Ascending aorta (tissue), 2 donors: ENCODE measurements around the gene HMCN2. TPM values are rescaled to one million over a fixed set of nuclear protein-coding genes. Genes with fewer than 3 reads are reported as not detected.

Experiments used
- DNase-seq, 2 donors: peaks; one replicate each; pipeline ENCODE4 v3.0.0-alpha.2; 2019; ENCODE audit warnings: low spot score in 2 of 2
- H3K27ac ChIP-seq, 2 donors: fragments of 200-600 bp; sonication (generic); one replicate each; pipeline ENCODE4 v1.5.1; 2016 to 2017; ENCODE audit warnings: mild to moderate bottlenecking in 1 of 2
- H3K27me3 ChIP-seq: fragments of 200-600 bp; sonication (generic); one replicate; pipeline ENCODE4 v1.5.1; 2017
- H3K36me3 ChIP-seq, 2 donors: fragments of 200-600 bp; sonication (generic); one replicate each; pipeline ENCODE4 v1.5.1; 2016
- H3K4me1 ChIP-seq, 2 donors: fragments of 200-600 bp; sonication (generic); one replicate each; pipeline ENCODE4 v1.5.1; 2016 to 2017; ENCODE audit warnings: mild to moderate bottlenecking in 1 of 2
- H3K4me3 ChIP-seq, 2 donors: fragments of 200-600 bp; sonication (generic); one replicate each; pipeline ENCODE4 v1.5.1; 2016 to 2017; ENCODE audit warnings: mild to moderate bottlenecking in 1 of 2
- H3K9me3 ChIP-seq, 2 donors: fragments of 200-600 bp; sonication (generic); one replicate each; pipeline ENCODE4 v1.5.1; 2016
- intact Hi-C: fragments of 100-400 bp; cut with DNase I; formaldehyde crosslinking; loops from one replicate; pipeline ENCODE4 v1.15.1; 2023
- total RNA-seq: library from RNA; depleted of rRNA; stranded (reverse); fragments of >200 nt; gene quantifications from one replicate; pipeline ENCODE4 v1.1.0, GENCODE V29; 2016
- TF ChIP-seq, protein P1 (sequence below), 3 experiments: fragments of 200-600 bp in 2 of 3; fragments of 450-650 bp in 1 of 3; sonication (generic) in 2 of 3; IDR thresholded peaks; one replicate each; pipeline ENCODE4 v1.5.1; 2016 to 2019; ENCODE audit warnings: antibody characterized with exemption in 3 of 3, mild to moderate bottlenecking in 1 of 3, moderate library complexity in 1 of 3

The HMCN2 gene
- total RNA-seq, 1 donor from 2014 or later, result 7.5 TPM

GRCh38 chr9:130341128-130341527 lies 75.6 kb downstream of the HMCN2 start:
- H3K27me3 ChIP-seq, result no peaks in the 10 kb centered on the region
- no peak overlapping the region for H3K27ac ChIP-seq
- H3K9me3 ChIP-seq, result no peaks in the 10 kb centered on the region
- no peak overlapping the region for H3K4me3 ChIP-seq
- no peaks in the 10 kb centered on the region for H3K36me3 ChIP-seq
- intact Hi-C loops, result loop anchor here (5.0 kb wide), 1 partner anchor 234 kb away; no protein-coding TSS in a partner anchor
- no peak for DNase-seq
- TF ChIP-seq, protein P1, sequence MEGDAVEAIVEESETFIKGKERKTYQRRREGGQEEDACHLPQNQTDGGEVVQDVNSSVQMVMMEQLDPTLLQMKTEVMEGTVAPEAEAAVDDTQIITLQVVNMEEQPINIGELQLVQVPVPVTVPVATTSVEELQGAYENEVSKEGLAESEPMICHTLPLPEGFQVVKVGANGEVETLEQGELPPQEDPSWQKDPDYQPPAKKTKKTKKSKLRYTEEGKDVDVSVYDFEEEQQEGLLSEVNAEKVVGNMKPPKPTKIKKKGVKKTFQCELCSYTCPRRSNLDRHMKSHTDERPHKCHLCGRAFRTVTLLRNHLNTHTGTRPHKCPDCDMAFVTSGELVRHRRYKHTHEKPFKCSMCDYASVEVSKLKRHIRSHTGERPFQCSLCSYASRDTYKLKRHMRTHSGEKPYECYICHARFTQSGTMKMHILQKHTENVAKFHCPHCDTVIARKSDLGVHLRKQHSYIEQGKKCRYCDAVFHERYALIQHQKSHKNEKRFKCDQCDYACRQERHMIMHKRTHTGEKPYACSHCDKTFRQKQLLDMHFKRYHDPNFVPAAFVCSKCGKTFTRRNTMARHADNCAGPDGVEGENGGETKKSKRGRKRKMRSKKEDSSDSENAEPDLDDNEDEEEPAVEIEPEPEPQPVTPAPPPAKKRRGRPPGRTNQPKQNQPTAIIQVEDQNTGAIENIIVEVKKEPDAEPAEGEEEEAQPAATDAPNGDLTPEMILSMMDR (IDR thresholded peaks at IDR 0.05), result no peak
- no peaks in the 10 kb centered on the region for H3K4me1 ChIP-seq

- intact Hi-C loops, result loop anchor here (5.0 kb wide), 1 partner anchor 235 kb away; no protein-coding TSS in a partner anchor
- no peaks in the 10 kb centered on the region for H3K4me1 ChIP-seq
- no peak for DNase-seq
- no peak overlapping the region for H3K4me3 ChIP-seq
- no peaks in the 10 kb centered on the region for H3K9me3 ChIP-seq
- no peaks in the 10 kb centered on the region for H3K36me3 ChIP-seq
- TF ChIP-seq, protein P1 (IDR thresholded peaks at IDR 0.05), result no peak
- H3K27ac ChIP-seq, result no peak overlapping the region
- no peaks in the 10 kb centered on the region for H3K27me3 ChIP-seq
These were observed 76.5 kb downstream of the HMCN2 start for GRCh38 chr9:130341839-130342713.

DNA sequence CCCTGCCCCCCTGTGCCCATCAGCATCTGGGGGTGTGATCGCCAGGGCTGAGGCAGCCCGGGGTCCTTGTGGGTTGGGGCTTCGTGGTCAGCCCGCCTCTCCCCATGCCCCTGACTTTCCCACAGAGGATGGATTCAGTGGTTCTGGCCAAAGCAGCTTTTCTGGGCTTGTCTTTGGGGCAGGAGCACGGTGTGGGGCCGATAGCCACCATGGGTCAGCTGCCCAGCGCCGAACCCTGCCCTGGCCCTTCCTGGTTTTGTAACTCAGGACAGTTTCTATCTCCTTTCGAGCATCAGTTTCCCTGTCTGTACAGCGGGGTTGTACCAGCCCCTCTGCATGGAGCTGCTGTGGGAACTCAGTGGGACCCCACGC lies 77.1 kb downstream of the HMCN2 start:
- TF ChIP-seq, protein P1 (IDR thresholded peaks at IDR 0.05), result no peak
- DNase-seq, result no peak
- H3K4me1 ChIP-seq, result no peaks in the 10 kb centered on the region
- H3K36me3 ChIP-seq, result no peaks in the 10 kb centered on the region
- no peaks in the 10 kb centered on the region for H3K27me3 ChIP-seq
- H3K9me3 ChIP-seq, result no peaks in the 10 kb centered on the region
- intact Hi-C loops, result loop anchor here (5.0 kb wide), 1 partner anchor 235 kb away; no protein-coding TSS in a partner anchor
- no peak overlapping the region for H3K27ac ChIP-seq
- no peak overlapping the region for H3K4me3 ChIP-seq

DNA sequence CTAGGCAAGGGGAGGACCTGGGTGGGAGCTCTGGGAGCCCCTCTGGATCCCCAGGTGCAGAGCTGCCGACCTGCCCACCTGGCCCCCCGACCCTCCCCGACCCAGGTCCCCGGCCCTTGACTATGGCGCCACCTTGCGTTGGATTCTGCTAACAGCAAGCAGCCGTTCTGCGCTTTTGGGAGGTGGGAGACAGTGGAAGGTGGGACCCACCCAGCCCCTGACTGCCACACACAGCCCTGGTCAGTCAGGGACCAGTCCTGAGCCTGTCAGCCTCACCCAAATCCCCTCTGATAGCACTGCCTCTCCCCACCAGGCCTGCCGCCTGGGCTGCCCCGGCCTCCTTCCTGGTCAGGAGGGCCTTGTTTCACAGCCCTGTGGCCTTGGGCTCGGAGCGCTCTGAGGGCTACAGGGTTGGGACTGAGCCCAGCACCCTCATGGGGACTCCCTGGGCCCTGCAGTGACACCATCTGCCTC lies 77.9 kb downstream of the HMCN2 start:
- intact Hi-C loops, result loop anchor here (5.0 kb wide), 1 partner anchor 236 kb away; no protein-coding TSS in a partner anchor
- DNase-seq, result no peak
- Histone ChIP-seq H3K27ac (no peak overlapping the region), H3K4me3 (no peak overlapping the region), H3K9me3 (no peaks in the 10 kb centered on the region), H3K36me3 (no peaks in the 10 kb centered on the region), H3K27me3 (no peaks in the 10 kb centered on the region), H3K4me1 (no peaks in the 10 kb centered on the region)
- TF ChIP-seq, protein P1 (IDR thresholded peaks at IDR 0.05), result peak; percentile 45 to 67 (median 65)

DNA sequence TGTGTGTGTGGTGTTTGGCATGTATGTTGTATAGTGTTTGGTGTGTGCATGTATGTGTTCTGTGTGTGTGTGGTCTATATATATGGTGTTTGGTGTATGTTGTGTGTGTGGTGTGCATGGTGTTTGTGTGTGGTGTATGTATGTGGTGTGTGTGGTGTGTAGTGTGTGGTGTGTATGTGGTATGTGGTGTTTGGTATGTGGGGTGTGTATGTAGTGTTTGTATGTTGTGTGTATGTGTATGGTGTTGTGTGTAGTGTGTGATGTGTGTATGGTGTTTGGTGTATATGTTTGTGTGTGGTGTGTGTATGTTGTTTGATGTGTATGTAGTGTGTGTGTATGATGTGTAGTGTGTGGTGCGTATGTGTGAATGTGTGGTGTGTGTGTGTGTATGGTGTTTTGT lies 78.8 kb downstream of the HMCN2 start:
- Histone ChIP-seq H3K9me3 (no peaks in the 10 kb centered on the region), H3K4me3 (no peak overlapping the region), H3K27ac (no peak overlapping the region), H3K27me3 (no peaks in the 10 kb centered on the region), H3K36me3 (no peaks in the 10 kb centered on the region), H3K4me1 (no peaks in the 10 kb centered on the region)
- TF ChIP-seq, protein P1 (IDR thresholded peaks at IDR 0.05), result no peak
- intact Hi-C loops, result loop anchor here (5.0 kb wide), 1 partner anchor 237 kb away; no protein-coding TSS in a partner anchor
- DNase-seq, result no peak
